HEK293 (cell line): ENCODE results near the gene MADCAM1.

Source experiments
- CTCF ChIA-PET: fragments of 350-600 bp; formaldehyde crosslinking; extraction: SDS; loops from one replicate; lab custom pipeline; 2021; ENCODE audit warnings: antibody characterized with exemption; lab: Yijun Ruan, JAX
- POLR2A ChIA-PET: fragments of 300-600 bp; formaldehyde crosslinking; extraction: SDS; loops from one replicate; lab custom pipeline; 2020; ENCODE audit warnings: antibody characterized with exemption, inconsistent platforms; lab: Yijun Ruan, JAX
- H3K27ac ChIP-seq: fragments of 200-500 bp; sonication (Bioruptor generic); 2 replicates; pipeline ENCODE4 v1.5.1; 2014; ENCODE audit warnings: low read depth, low read length, control low read depth, inconsistent platforms; ENCODE audit errors: extremely low read depth
- H3K36me3 ChIP-seq, 2 experiments: fragments of 200-500 bp in 1 of 2; sonication (Bioruptor generic) in 1 of 2; 1 replicate in 1 of 2; 2 replicates in 1 of 2; pipeline ENCODE4 v1.5.1; 2014 to 2017; ENCODE audit warnings: inconsistent platforms in 2 of 2, low read length in 2 of 2; ENCODE audit not compliant: control insufficient read depth in 2 of 2, insufficient read depth in 1 of 2
- H3K4me1 ChIP-seq: fragments of 200-500 bp; sonication (Bioruptor generic); 2 replicates; pipeline ENCODE4 v1.5.1; 2014; ENCODE audit warnings: mild to moderate bottlenecking, low read length, inconsistent platforms; ENCODE audit not compliant: control insufficient read depth, insufficient read depth
- H3K4me3 ChIP-seq: 2 replicates; pipeline ENCODE4 v1.5.1; 2011; ENCODE audit warnings: low read depth, mild to moderate bottlenecking, control low read depth, low read length, moderate library complexity
- H3K9me3 ChIP-seq: fragments of 200-500 bp; sonication (Bioruptor generic); 2 replicates; pipeline ENCODE4 v1.5.1; 2014; ENCODE audit warnings: low read depth, low read length, inconsistent platforms; ENCODE audit not compliant: control insufficient read depth, insufficient read depth
- BCL11A ChIP-seq: fragments of 450-650 bp; formaldehyde crosslinking; IDR thresholded peaks from 2 replicates; pipeline ENCODE4 v1.5.1; 2016; ENCODE audit warnings: low read depth, missing biosample characterization, missing genetic modification characterization
- CTCF ChIP-seq: fragments of 450-650 bp; formaldehyde crosslinking; IDR thresholded peaks from 2 replicates; pipeline ENCODE4 v1.5.1; 2016; ENCODE audit warnings: missing biosample characterization, missing genetic modification characterization
- KLF17 ChIP-seq: fragments of 450-650 bp; formaldehyde crosslinking; IDR thresholded peaks from 2 replicates; pipeline ENCODE4 v1.5.1; 2016; ENCODE audit warnings: missing biosample characterization, missing genetic modification characterization
- MEIS1 ChIP-seq: sonication (generic); formaldehyde crosslinking; IDR thresholded peaks from 2 replicates; pipeline ENCODE4 v1.8.1; 2022; ENCODE audit warnings: missing genetic modification reagents, mild to moderate bottlenecking, borderline replicate concordance
- SETDB1 ChIP-seq: IDR thresholded peaks from one replicate; pipeline ENCODE4 v1.6.1; 2017; ENCODE audit warnings: mild to moderate bottlenecking, low read length, moderate library complexity, mixed read lengths; ENCODE audit not compliant: insufficient read length
- ZBTB1 ChIP-seq: fragments of 450-650 bp; formaldehyde crosslinking; IDR thresholded peaks from 2 replicates; pipeline ENCODE4 v1.5.1; 2016; ENCODE audit warnings: missing biosample characterization, missing genetic modification characterization
- ZBTB10 ChIP-seq: fragments of 450-650 bp; formaldehyde crosslinking; IDR thresholded peaks from 2 replicates; pipeline ENCODE4 v1.5.1; 2016; ENCODE audit warnings: missing biosample characterization, missing genetic modification characterization
- ZBTB17 ChIP-seq: fragments of 450-650 bp; formaldehyde crosslinking; IDR thresholded peaks from 2 replicates; pipeline ENCODE4 v1.5.1; 2016; ENCODE audit warnings: missing biosample characterization, missing genetic modification characterization
- ZBTB26 ChIP-seq: fragments of 450-650 bp; formaldehyde crosslinking; optimal IDR thresholded peaks from 2 replicates; pipeline ENCODE3; 2016; ENCODE audit warnings: missing biosample characterization, mild to moderate bottlenecking, missing genetic modification characterization
- ZFHX2 ChIP-seq: fragments of 450-650 bp; formaldehyde crosslinking; conservative IDR thresholded peaks from 2 replicates; pipeline ENCODE4 v1.5.1; 2016; ENCODE audit warnings: missing biosample characterization, missing genetic modification characterization
- ZFP3 ChIP-seq: fragments of 450-650 bp; formaldehyde crosslinking; IDR thresholded peaks from 2 replicates; pipeline ENCODE4 v1.5.1; 2016; ENCODE audit warnings: low read depth, missing biosample characterization, missing genetic modification characterization
- ZNF121 ChIP-seq: fragments of 450-650 bp; formaldehyde crosslinking; IDR thresholded peaks from 2 replicates; pipeline ENCODE4 v1.5.1; 2016; ENCODE audit warnings: missing biosample characterization, missing genetic modification characterization
- ZNF280D ChIP-seq: fragments of 450-650 bp; formaldehyde crosslinking; IDR thresholded peaks from 2 replicates; pipeline ENCODE4 v1.5.1; 2016; ENCODE audit warnings: missing biosample characterization, missing genetic modification characterization
- ZNF530 ChIP-seq: fragments of 450-650 bp; formaldehyde crosslinking; IDR thresholded peaks from 2 replicates; pipeline ENCODE4 v1.5.1; 2016; ENCODE audit warnings: low read depth, missing biosample characterization, missing genetic modification characterization
- ZNF548 ChIP-seq: fragments of 450-650 bp; formaldehyde crosslinking; IDR thresholded peaks from 2 replicates; pipeline ENCODE4 v1.5.1; 2016; ENCODE audit warnings: missing biosample characterization, missing genetic modification characterization
- ZNF561 ChIP-seq: fragments of 450-650 bp; IDR thresholded peaks from 2 replicates; pipeline ENCODE4 v1.5.1; 2018; ENCODE audit warnings: missing biosample characterization, missing genetic modification characterization, borderline replicate concordance
- ZNF610 ChIP-seq: fragments of 450-650 bp; formaldehyde crosslinking; IDR thresholded peaks from 2 replicates; pipeline ENCODE4 v1.5.1; 2016; ENCODE audit warnings: missing biosample characterization, missing genetic modification characterization, borderline replicate concordance
- ZNF621 ChIP-seq: fragments of 450-650 bp; formaldehyde crosslinking; IDR thresholded peaks from 2 replicates; pipeline ENCODE4 v1.5.1; 2017; ENCODE audit warnings: missing biosample characterization, missing genetic modification characterization
- ZNF654 ChIP-seq: fragments of 450-650 bp; formaldehyde crosslinking; IDR thresholded peaks from 2 replicates; pipeline ENCODE4 v1.5.1; 2016; ENCODE audit warnings: low read depth, missing biosample characterization, missing genetic modification characterization
- ZNF660 ChIP-seq: fragments of 450-650 bp; IDR thresholded peaks from 2 replicates; pipeline ENCODE4 v1.5.1; 2018; ENCODE audit warnings: missing biosample characterization, mild to moderate bottlenecking, missing genetic modification characterization
- ZNF777 ChIP-seq: fragments of 450-650 bp; formaldehyde crosslinking; IDR thresholded peaks from 2 replicates; pipeline ENCODE4 v1.5.1; 2017; ENCODE audit warnings: missing biosample characterization, missing genetic modification characterization, borderline replicate concordance
- ZNF785 ChIP-seq: fragments of 450-650 bp; formaldehyde crosslinking; IDR thresholded peaks from 2 replicates; pipeline ENCODE4 v1.5.1; 2016; ENCODE audit warnings: missing biosample characterization, missing genetic modification characterization
- ZNF830 ChIP-seq: fragments of 450-650 bp; IDR thresholded peaks from 2 replicates; pipeline ENCODE4 v1.5.0; 2018; ENCODE audit warnings: missing biosample characterization, missing genetic modification characterization, low read depth, mild to moderate bottlenecking, moderate library complexity
- ZNF837 ChIP-seq: fragments of 450-650 bp; formaldehyde crosslinking; IDR thresholded peaks from 2 replicates; pipeline ENCODE4 v1.5.1; 2016; ENCODE audit warnings: missing biosample characterization, missing genetic modification characterization
- ZSCAN23 ChIP-seq: fragments of 450-650 bp; formaldehyde crosslinking; IDR thresholded peaks from 2 replicates; pipeline ENCODE4 v1.5.1; 2016; ENCODE audit warnings: missing biosample characterization, missing genetic modification characterization
- ZSCAN4 ChIP-seq: fragments of 450-650 bp; formaldehyde crosslinking; IDR thresholded peaks from 2 replicates; pipeline ENCODE4 v1.5.1; 2017; ENCODE audit warnings: missing biosample characterization, missing genetic modification characterization
- ZXDB ChIP-seq: fragments of 450-650 bp; formaldehyde crosslinking; IDR thresholded peaks from 2 replicates; pipeline ENCODE4 v1.5.1; 2016; ENCODE audit warnings: missing biosample characterization, missing genetic modification characterization

The MADCAM1 gene

GRCh38 chr19:510606-511100 is 14.4 kb downstream of the MADCAM1 start:
- Histone ChIP-seq H3K9me3 (no peaks in the 10 kb centered on the region), H3K4me1 (peaks cover 7% of the 10 kb centered on the region; the same call in 1 of the 2 replicates), H3K36me3 (peaks cover 0 to 11% of the 10 kb centered on the region in 2 experiments; a peak in 1 of 3 replicates), H3K4me3 (peak overlapping the region; percentile 21; the same call in 1 of the 2 replicates), H3K27ac (no peak overlapping the region)
- POLR2A ChIA-PET: interaction anchor here (0.8 to 2.4 kb wide), 7 partner anchors 11 to 193 kb away, joined by 3 to 35 read pairs (median 3); partner anchors contain the start of genes CDC34 and SHC2
- CTCF ChIA-PET: interaction anchor here (0.6 to 2.9 kb wide), 39 partner anchors 8 to 491 kb away, joined by 3 to 49 read pairs (median 3); partner anchors contain the start of genes BSG, C2CD4C and CDC34
- TF ChIP-seq ZBTB17 (tag by site-specific recombination): no peak
- TF ChIP-seq ZNF621: no peak
- 0 out of 2 replicates have a peak, but pooled peaks have one; percentile 6 for TF ChIP-seq ZNF280D (tag by site-specific recombination)
- no peak for TF ChIP-seq ZNF830 (tag by site-specific recombination)
- no peak for TF ChIP-seq ZBTB1
- no peak for TF ChIP-seq BCL11A (tag by site-specific recombination)
- peak; percentile 25 for TF ChIP-seq SETDB1
- TF ChIP-seq ZFHX2 (tag by site-specific recombination): peak; percentile 68
- TF ChIP-seq MEIS1 (CRISPR knock-in tag): no peak
- TF ChIP-seq ZNF777 (tag by site-specific recombination): no peak
- no peak for TF ChIP-seq ZFP3 (tag by site-specific recombination)
- TF ChIP-seq ZNF561: peak; percentile 49; the same call in 1 of the 2 replicates
- no peak for TF ChIP-seq ZNF121 (tag by site-specific recombination)
- 0 out of 2 replicates have a peak, but pooled peaks have one; percentile 13 for TF ChIP-seq ZXDB (tag by site-specific recombination)
- peak; percentile 97 for TF ChIP-seq CTCF (tag by site-specific recombination)
- no peak for TF ChIP-seq ZNF837 (tag by site-specific recombination)
- TF ChIP-seq ZSCAN4: no peak
- TF ChIP-seq ZNF654 (tag by site-specific recombination): peak; percentile 45
- no peak for TF ChIP-seq ZNF548 (tag by site-specific recombination)
- TF ChIP-seq ZNF610 (tag by site-specific recombination): peak; percentile 19; the same call in 1 of the 2 replicates
- TF ChIP-seq ZNF530 (tag by site-specific recombination): no peak
- TF ChIP-seq ZSCAN23: no peak
- TF ChIP-seq ZNF660 (tag by site-specific recombination): peak; percentile 62; the same call in 1 of the 2 replicates
- TF ChIP-seq ZBTB26: peak; percentile 24
- TF ChIP-seq KLF17 (tag by site-specific recombination): peak; percentile 71; the same call in 1 of the 2 replicates
- TF ChIP-seq ZNF785 (tag by site-specific recombination): peak; percentile 98
- peak; percentile 57; the same call in 1 of the 2 replicates for TF ChIP-seq ZBTB10 (tag by site-specific recombination)
